NCI-H226 (cell line): ENCODE results near the gene AKAP8L.

ENCODE experiments used
- DNase-seq: peaks from one replicate; pipeline ENCODE4 v3.0.0-alpha.2; 2015

The AKAP8L gene, protein sequence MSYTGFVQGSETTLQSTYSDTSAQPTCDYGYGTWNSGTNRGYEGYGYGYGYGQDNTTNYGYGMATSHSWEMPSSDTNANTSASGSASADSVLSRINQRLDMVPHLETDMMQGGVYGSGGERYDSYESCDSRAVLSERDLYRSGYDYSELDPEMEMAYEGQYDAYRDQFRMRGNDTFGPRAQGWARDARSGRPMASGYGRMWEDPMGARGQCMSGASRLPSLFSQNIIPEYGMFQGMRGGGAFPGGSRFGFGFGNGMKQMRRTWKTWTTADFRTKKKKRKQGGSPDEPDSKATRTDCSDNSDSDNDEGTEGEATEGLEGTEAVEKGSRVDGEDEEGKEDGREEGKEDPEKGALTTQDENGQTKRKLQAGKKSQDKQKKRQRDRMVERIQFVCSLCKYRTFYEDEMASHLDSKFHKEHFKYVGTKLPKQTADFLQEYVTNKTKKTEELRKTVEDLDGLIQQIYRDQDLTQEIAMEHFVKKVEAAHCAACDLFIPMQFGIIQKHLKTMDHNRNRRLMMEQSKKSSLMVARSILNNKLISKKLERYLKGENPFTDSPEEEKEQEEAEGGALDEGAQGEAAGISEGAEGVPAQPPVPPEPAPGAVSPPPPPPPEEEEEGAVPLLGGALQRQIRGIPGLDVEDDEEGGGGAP

DNA sequence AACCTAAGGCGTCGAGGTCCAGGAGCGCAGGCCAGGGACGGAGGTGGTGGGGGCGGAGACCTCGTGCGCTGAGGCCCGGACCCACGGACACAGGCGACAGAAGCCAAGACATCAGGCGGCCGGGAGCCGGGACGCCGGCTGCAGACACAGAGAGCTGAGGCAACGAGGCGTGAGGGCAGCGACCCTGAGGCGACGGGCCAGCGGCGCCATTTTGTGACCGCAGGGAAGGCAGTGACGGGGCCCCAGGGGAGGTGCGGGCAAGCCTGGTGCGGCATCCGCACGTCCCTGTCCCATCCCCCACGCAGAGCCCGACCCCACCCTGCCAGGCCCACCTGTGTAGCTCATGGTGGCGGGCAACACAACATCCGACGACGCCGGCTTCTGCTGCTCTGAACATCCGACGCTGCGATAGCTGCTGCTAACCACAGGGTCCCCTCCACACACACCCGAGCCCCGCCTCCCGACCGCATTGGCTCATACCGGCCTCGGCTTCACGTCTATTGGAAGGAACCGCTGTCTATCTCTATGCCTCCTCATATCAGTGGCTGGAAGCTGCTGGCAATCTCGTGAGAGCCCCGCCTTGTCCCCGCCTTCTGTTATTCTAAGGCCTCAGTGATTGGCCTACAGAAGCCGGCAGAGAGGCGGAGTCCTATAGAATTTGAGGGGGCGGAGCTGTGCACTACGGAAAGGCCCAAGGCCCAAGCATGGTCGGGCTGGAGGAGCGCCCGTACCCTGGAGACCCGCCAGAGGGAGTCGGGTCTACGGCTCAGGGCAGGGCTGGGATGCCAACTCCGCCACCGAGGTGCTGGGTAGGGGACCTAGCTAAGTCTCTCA lies at the start of gene AKAP8L:
TSS of gene AKAP8L (minus strand) at position 410 of the 834 bp plus-strand sequence. CDS start at position 345, 65 bp downstream.
- peak; percentile 98 for DNase-seq

DNA sequence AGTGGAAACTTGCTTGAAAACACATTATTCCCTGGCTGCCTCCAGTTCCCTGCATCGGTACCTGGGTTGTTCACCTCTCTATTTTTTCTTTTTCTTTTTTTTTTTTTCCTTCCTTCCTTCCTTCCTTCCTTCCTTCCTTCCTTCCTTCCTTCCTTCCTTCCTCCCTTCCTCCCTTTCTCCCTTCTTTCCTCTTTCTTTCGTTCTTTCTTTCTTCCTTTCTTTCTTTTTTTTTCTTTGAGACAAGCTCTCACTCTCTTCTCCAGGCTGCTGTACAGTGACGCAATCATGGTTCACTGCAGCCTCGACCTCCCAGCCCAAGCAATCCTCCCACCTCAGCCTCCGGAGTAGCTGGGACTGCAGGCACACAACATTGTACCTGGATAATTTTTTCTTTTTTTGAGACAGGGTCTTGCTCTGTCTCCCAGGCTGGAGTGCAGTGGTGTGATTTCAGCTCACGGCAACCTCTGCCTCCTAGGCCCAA lies 49.0 kb upstream of the AKAP8L start:
- no peak for DNase-seq

DNA sequence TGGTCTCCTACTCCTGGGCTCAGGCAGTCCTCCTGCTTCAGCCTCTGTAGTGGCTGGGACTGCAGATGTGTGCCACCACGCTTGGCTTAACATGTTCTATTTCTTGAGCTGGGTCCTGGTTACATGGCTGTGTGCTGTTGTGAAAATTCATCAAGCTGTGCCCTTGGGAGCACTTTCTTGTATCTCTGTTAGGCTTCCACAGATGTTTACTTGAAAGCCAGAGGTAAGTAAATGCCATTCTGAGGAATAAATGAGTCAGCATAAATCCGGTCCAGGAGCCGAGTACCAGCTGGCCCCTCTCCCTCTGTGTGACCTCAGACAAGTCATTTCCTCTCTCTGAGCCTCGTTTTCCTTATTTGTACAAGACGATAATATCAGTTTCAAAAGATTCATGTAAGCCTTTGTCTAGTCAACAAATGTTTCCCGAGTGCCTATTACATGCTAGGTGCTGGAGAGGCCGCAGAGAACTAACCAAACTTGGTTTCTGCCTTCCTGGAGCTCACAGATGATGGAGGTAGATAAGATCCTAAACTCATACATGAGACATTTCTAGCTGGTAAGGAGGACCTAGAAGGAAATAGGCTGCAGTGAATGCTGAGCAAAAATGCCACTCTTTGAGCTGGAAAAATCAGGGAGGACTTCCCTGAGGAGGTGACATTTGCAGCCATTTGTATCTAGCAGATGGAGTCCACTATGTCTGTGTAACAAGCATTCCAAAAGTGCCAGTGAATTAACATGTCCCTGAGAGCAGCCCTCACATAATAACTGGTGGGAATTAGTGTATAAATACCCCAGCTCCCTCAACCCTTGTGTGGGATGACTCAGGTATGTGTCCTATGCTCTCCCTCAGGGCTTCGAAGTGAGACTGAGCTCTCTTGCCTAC lies 48.3 kb upstream of the AKAP8L start:
- DNase-seq: peak; percentile 50

DNA sequence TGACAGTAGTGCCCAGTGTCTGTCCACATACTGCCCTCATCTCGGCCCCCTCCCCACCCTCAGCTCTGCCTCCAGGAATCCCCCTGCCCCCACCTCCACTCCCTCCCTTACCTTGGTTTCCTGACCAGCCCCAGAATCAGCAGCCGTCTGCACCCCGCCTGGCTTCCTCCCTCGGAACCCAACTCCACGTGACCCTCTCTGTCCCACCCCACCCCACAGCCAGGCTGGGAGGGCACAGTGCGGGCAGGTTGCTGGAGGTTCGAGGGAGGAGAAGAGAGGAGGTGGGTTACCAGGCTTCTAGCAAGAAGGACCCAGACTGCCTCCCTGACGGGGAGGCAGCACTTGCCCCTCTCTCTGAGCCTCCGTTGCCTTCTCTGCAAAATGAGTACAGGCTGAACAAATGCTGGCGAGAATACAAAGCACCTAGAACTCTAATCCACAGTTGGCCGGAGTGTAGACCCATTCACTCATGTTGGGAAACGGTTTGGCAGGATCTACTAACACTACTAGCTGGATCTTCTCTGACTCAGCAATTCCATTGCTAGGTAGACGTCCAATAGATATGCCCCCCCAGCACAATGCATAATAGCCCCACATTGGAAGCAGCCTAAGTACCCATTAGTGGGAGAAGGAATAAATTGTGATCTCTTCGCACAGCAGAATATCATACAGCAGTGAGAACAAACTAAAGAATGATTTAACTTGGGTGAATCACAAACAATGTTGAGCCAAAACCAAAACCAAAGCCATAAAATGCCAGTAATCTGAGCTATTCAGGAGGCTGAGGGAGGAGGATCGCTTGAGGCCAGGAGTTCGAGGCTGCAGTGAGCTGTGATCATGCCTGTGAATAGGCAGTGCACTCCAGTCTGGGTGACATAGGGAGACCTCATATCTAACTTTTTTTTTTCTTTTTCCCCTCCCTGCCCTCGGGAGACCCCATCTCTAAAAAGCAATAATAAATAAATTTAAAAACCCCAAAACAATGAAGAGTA lies 45.9 kb upstream of the AKAP8L start, which contains the start of gene RASAL3:
TSS of gene RASAL3 (minus strand) at position 151 of the 992 bp plus-strand sequence. CDS start 186 bp downstream, outside the sequence.
- DNase-seq: no peak

DNA sequence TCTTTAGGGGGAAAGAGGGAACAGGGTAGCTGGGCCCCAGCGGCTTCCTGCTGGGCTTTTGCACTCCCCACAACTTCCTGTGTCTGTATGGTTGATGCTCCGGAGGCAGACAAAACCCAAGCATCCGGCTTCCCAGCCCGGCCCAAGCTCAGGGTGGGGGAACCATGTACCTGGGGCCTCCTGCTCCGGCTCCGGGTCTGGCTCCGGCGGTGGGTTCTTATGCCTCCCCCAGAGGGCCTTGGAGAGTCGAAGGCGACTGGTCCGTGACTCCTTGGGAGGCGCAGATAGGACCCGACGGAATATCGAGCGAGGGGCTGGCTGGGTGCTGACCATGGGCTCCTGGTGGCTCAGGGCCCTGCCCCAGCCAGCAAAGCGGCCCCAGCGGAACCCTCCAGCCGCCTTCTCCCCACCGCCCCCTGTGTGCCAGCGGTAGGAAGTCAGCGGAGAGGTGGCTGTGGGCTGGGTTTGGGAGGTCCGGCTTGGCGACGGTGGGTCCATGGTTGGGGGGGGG lies 45.1 kb upstream of the AKAP8L start:
- no peak for DNase-seq

DNA sequence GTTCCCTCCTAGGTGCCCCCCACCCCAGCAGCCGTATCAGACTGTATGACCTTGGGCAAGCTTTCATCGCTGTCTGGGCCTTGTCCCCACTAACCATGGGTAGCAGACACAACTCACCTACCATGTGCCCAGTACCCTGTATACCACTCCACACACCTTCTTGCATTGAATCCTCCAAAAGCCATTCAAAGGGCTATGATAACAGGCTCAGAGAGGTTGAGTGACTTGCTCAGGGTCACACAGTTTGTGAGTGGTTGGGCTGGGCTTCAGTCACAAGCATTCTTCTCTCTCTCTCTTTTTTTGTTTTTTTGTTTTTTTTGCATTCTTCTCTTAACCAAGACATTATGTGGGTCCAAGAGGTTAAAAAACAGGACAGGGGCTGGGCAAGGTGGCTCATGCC lies 42.9 kb upstream of the AKAP8L start:
- no peak for DNase-seq

DNA sequence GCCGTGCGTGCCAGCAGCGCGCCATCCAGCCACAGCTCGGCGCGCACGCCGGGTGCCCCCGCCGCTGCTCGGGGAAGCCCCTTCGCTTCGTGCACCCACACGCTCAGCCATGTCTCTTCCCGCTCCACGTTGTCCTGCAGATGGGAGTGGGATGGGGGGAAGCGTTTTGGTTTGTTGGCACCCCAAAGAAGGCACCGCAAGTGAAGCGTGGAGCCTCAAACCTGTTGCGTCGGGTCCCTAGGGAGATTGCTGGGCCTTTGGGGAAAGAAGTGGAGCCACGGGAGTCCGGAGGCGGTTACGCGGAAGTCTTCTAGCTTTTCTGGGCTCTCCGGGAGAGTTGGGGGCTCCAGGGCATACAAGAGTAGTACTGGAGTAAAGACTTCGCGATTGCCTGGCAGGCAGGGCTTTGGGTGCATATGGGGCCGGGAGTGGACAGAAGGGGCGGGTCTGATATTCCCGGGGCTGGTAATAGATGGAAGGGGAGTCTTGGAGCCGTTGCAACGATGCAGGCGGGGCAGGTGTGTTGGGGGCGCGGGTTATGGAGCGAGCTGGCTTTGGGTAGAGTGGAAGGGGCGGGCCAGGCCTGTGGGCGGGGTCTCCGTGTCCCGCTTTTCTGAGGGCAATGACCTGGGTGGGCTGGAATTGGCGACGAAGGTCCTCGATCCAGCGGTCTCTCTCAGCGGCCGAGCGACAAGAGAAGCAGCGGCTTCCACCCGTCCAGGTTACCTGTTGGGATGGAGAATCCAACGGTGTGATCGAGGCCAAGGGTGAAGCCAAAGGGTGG lies 39.1 kb upstream of the AKAP8L start:
- DNase-seq: no peak

DNA sequence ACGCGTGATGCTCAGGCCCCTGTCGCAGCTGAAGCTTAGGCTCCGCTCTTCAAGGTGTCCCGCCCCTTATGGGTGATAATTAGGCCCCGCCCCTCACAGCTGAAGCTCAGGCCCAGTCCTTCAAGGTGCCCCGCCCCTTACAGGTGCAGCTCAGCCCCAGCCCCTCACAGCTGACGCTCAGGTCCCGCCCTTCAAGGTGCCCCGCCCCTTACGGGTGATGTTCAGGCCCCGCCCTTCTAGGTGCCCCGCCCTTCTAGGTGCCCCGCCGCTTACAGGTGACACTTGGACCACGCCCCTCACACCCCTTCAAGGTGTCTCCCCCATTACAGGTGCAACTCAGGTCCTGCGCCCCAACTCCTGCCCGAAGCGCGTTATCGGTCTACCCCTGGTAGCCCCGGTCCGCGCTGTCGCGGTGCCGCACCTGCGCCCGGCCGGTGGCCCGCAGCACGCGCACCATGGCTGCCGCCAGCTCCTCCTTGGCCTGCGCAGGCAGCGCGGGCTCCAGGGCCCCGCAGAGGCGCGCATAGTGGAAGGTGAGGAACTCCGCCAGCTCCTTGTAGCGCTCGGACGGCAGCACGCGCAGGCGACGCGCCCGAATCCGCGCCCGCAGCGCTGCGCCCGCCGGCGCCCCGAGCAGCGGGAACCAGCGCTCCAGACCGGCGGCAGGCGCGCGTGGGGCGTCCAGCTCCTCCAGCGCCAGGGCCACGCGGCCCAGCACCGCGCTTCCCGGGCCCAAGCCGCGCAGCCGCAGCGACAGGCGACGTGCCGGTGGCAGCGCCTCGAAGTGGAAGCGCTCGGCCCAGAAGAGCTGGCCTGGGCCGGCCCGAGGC lies 38.3 kb upstream of the AKAP8L start:
- no peak for DNase-seq

DNA sequence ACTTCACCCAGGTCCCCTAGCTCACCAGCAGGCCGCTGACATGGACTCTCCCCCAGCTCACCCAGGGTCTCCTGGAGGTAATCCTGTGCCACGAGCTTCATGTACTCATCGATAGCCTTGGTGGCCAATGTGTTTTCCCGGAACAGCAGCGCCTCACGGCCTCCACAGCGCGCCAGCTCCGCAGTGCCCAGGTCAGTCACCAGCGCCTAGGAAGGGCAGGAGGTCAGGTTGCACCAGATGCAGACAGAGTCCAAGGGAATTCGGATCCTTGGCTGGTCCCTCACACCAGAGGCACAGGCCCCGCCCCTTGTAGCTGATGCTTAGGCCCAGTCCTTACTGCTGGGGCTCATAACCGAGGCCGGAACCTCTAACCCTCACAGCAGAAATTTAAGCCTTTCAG lies 37.7 kb upstream of the AKAP8L start:
- DNase-seq: no peak

DNA sequence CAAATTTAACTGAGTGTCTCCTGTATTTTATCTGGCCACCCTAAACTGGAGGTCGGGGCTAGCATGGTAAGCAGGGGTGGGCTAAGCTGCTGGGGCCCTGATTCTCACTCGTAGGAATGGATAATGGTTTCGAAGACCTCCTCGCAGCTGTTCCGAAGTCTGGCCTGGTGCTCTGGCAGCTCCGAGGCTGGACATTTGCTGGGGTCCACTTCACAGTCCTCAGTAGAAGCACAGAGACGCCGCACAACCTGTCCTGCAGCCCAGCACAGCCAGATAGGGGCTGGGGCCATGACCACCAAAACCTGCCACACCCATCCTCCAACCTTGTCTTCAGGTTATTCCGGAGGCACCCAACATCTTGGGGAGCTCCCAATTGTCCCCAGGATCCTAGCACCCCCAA lies 37.2 kb upstream of the AKAP8L start:
- no peak for DNase-seq

DNA sequence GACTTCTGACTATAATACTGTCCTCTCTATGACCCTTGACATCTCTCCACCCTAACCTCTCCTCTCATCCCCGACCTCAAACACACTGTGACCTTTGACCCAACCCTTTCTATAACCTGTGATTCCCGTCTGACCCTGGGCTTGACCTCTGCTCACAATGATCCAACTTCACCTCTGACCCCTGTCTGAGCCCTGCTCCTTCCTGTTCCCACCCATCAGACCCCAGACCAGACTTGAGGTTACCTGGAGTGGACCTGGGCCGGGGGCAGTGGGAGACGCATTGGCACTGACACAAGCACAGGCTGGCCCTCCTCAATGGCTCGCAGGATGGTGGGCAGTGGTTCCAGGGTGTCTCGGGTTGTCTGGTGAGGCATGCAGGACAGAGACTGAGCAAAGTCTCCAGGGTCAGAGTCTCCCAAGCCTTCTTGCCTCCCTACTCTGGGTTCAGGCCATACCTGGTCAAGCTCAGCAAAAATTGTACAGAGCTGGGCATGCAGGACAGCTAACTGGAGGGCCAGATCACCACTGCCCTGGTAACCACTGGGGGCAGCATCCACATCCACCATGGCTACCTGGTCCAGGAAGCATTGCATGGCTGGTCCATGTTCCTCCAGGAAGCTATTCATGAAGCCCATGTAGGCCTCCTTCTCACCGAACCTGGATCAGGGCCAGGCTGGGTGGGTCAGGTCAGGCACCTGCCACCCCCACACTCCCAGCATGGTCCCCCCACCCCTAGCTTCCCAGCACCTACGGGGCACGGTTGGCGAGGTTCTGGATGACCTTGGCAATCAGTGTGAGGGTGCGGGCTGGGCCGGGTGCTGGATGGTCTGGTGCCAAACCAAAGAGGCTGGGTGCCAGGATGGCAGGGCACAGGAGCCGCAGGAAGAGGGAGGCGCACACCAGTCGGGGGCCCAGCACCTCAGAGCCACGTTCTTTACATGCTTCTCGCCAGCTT lies 35.4 kb upstream of the AKAP8L start:
- DNase-seq: no peak

DNA sequence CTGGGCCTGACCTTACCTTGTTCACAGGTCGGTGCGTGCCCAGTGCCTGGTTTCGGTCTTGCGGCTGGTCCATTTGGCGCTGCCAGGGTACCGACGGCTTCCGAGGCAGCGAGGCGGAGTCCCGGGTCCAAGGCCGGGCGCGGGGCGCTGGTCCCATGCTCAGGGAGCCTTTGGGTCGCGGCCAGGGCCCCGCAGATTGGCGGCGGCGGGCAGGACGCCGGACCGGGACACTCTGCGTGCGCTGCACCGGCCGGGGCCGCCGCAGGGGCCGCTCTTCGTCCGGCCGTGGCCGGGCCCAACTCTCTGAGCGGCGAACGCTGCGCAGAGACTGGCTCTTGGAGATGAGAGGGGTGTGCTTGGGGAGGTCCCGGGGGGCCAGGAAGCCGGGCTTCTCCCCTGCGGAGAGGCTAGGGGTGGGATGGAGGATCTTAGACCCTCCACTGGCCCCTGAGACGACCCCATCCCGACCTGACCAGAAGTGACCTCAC lies 34.3 kb upstream of the AKAP8L start:
- no peak for DNase-seq

DNA sequence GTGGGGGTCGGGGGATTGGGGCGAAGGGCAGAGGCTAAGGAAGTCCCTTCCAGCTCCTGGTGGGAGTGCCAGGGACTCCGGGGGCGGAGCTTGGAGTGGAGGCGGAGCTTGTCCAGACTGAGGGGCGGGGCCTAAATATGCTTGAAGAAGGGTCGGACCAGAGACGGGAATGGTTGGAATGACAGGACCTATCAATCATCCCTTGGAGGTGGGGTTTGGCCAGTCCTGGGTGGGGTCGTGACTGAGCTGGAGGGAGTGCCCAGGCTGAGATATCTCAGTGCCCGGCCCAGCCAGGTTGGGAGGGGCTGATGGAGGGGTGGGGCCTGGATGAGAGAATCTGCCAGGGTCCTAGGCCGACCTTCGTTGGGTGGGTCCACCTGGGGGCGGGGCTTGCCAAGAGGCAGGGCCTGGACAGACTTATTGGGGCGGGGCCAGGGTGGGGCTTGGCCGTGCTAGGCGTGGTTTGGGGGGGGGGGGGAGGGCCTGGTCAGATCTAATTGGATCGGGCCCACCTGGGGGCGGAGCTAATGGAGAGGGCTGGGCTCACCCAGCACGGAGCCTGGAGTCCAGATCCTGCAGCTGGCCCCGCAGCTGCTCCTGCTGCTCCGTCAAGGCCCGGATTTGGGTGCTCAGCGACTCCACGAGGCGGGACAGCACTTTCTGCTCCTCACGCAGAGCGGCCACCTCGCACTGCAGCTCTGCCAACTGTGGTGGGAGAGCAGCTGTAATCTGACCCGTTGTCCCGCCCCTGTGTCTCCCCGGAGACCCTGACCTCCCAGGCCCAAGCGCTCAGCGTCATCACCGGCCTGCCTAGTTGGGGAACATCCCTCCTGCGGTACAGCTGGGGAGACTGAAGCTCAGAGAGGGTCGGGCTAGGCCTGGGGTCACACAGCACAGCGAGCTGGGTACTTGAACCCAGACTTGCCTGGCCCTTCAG lies 33.6 kb upstream of the AKAP8L start:
- DNase-seq: peak; percentile 87

DNA sequence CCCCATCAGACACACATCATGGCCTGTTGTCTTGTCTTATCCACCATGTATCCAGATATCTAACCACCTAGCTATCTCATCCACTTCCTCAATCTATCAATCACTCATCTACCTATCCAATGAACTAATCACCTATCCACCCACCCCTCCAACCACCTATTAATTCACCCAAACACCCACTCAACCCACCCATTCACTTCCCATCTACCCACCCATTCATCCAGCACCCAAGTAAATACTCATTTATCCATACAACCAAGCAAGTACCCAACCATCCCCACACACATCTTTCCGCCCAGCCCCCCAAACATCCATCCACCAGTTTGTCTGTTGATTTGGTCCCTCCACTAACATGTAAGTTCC lies 31.7 kb upstream of the AKAP8L start:
- DNase-seq: no peak

DNA sequence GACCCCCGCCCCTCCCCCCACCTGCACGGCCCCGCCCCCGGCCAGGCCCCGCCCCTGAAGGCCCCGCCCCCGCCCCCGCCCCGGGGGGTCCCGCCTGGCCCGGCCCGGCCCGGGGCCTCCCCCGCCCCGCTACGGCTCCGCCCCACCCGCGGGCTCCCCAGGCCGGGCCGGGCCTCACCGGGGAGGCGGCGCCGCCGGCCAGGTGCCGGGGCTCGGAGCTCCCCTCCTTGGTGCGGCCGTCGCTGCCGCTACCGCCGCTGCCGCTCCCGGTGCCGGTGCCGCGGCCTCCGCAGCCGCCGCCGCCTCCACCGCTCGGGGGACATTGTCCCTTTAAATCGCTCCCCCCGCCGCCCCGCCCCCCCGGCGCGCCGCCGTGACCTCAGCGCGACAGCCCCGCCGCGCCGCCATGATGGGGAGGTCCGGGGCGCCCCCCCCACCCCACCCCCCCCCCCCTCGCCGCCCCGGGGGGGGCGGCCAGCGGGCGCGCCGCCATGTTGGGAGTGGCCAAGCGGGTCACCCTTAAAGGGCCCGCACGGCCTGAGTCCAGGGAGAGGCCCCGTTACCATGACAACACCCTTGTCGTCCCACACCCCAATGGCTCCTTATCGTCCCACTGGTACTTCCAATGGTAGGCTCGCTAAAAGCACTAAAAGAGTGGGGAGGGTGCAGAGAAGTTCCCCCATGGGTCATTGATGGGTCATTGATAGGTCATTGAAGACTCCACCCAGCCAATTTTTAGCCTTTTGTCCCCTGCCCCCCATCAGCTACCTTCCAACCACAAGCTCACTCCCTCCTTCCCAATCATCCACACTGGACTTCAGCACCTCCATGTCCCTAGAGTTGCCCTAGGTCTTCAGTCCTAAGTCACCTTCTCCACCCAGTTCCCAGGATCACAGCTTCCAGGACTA lies 31.1 kb upstream of the AKAP8L start, which contains the start of gene WIZ:
TSS of gene WIZ (minus strand) at position 337 of the 908 bp plus-strand sequence. CDS start 1,649 bp downstream, outside the sequence.
- DNase-seq: peak; percentile 39
